GM12878 (cell line): ENCODE results near the gene UNC119B. TPM values are rescaled to one million over a fixed set of nuclear protein-coding genes. Genes with fewer than 3 reads are reported as not detected.
A peak's percentile ranks its signal among the peaks of the same experiment; 100 is the strongest.

Experiments used
- ATAC-seq: fragments of 200-7000 bp; cut with Tn5 transposase; 3 replicates; pipeline ENCODE4 v1.9.1; 2020; ENCODE audit warnings: mild to moderate bottlenecking, moderate library complexity
- BruUV-seq: library from RNA; stranded (reverse); fragments of 400-500 nt; replicated peaks from 2 replicates; lab custom pipeline; 2021; lab: Mats Ljungman, UMichigan
- CTCF ChIA-PET: fragments of 300-600 bp; sonication (Branson Sonifier 250); formaldehyde crosslinking; extraction: SDS; loops from one replicate; lab custom pipeline; 2021; ENCODE audit warnings: inconsistent platforms; lab: Yijun Ruan, JAX
- POLR2A ChIA-PET: fragments of 350-600 bp; formaldehyde crosslinking; extraction: SDS; loops from one replicate; lab custom pipeline; 2021; ENCODE audit warnings: inconsistent platforms; lab: Charles Lee
- RAD21 ChIA-PET: fragments of 300-600 bp; sonication (Branson Sonifier 250); formaldehyde crosslinking; loops from one replicate; lab custom pipeline; 2023; ENCODE audit warnings: antibody characterized with exemption; ENCODE audit not compliant: unreplicated experiment; lab: Charles Lee
- SMC1A ChIA-PET: fragments of 300-600 bp; sonication (Branson Sonifier 250); formaldehyde crosslinking; loops from one replicate; lab custom pipeline; 2023; ENCODE audit not compliant: unreplicated experiment, uncharacterized antibody; lab: Charles Lee
- DNase-seq: peaks from one replicate; pipeline ENCODE4 v3.0.0-alpha.2; 2011; ENCODE audit warnings: low read depth, low spot score
- FAIRE-seq: peaks from 3 replicates; lab custom pipeline; 2011; peaks lifted over from hg19 to GRCh38; lab: Jason Lieb, UNC
- H2AFZ ChIP-seq: 2 replicates; pipeline ENCODE4 v1.6.0; 2011; ENCODE audit warnings: low read depth, low read length, control low read depth; ENCODE audit not compliant: control insufficient read depth
- H3K27ac ChIP-seq: 2 replicates; pipeline ENCODE4 v1.5.1; 2011; ENCODE audit warnings: control low read depth; ENCODE audit not compliant: control insufficient read depth, insufficient read depth
- H3K27me3 ChIP-seq, 2 experiments: replicated peaks in 1 of 2; 2 replicates each; pipeline versions ENCODE4 v1.6.0 to v1.6.1; 2011; ENCODE audit warnings: low read length in 1 of 2; ENCODE audit not compliant: control insufficient read depth in 2 of 2, insufficient read depth in 2 of 2
- H3K36me3 ChIP-seq, 2 experiments: 2 replicates each; pipeline ENCODE4 v1.5.1; 2011; ENCODE audit warnings: low read length in 1 of 2; ENCODE audit not compliant: control insufficient read depth in 2 of 2, insufficient read depth in 2 of 2
- H3K4me1 ChIP-seq: 2 replicates; pipeline ENCODE4 v1.6.1; 2011; ENCODE audit warnings: mild to moderate bottlenecking, low read length, moderate library complexity, mixed read lengths; ENCODE audit not compliant: control insufficient read depth, insufficient read depth
- H3K4me2 ChIP-seq: 2 replicates; pipeline ENCODE4 v1.6.0; 2011; ENCODE audit warnings: control low read depth; ENCODE audit not compliant: control insufficient read depth, insufficient read depth
- H3K4me3 ChIP-seq: fragments of 200-600 bp; sonication (generic); 2 replicates; pipeline ENCODE4 v1.5.1; 2016
- H3K79me2 ChIP-seq: 2 replicates; pipeline ENCODE4 v1.6.0; 2011; ENCODE audit warnings: low read length; ENCODE audit not compliant: control insufficient read depth, insufficient read depth
- H3K9ac ChIP-seq: 2 replicates; pipeline ENCODE4 v1.8.0; 2011; ENCODE audit warnings: low read length, control low read depth, mixed read lengths; ENCODE audit not compliant: control insufficient read depth, insufficient read depth
- H3K9me3 ChIP-seq: replicated peaks from 3 replicates; pipeline ENCODE4 v1.5.1; 2011; ENCODE audit warnings: mild to moderate bottlenecking, low read length; ENCODE audit not compliant: control insufficient read depth, insufficient read depth
- H4K20me1 ChIP-seq: 2 replicates; pipeline ENCODE4 v1.6.0; 2011; ENCODE audit not compliant: control insufficient read depth, insufficient read depth
- BCL11A ChIP-seq: IDR thresholded peaks from 2 replicates; pipeline ENCODE4 v1.6.1; 2011; ENCODE audit warnings: low read depth, low read length
- ESRRA ChIP-seq: IDR thresholded peaks from 2 replicates; pipeline ENCODE4 v1.6.1; 2012; ENCODE audit warnings: mild to moderate bottlenecking, low read length, improper control_type of control experiment
- ETV6 ChIP-seq, 2 experiments: fragments of 450-650 bp in 1 of 2; IDR thresholded peaks in 1 of 2; conservative IDR thresholded peaks in 1 of 2; 2 replicates each; pipeline ENCODE4 v1.6.1; 2014; ENCODE audit warnings: antibody characterized with exemption in 1 of 2, borderline replicate concordance in 1 of 2, low read depth in 1 of 2, mild to moderate bottlenecking in 1 of 2, moderate library complexity in 1 of 2
- HCFC1 ChIP-seq: fragments of 150-350 bp; IDR thresholded peaks from 2 replicates; pipeline ENCODE4 v1.6.1; 2014; ENCODE audit warnings: low read length
- IKZF1 ChIP-seq: fragments of 450-650 bp; conservative IDR thresholded peaks from 2 replicates; pipeline ENCODE4 v1.6.1; 2017; ENCODE audit warnings: antibody characterized with exemption, mild to moderate bottlenecking
- IRF3 ChIP-seq: fragments of 450-650 bp; IDR thresholded peaks from 2 replicates; pipeline ENCODE4 v1.6.1; 2014; ENCODE audit warnings: mild to moderate bottlenecking
- RBBP5 ChIP-seq: fragments of 200-600 bp; sonication (generic); conservative IDR thresholded peaks from 2 replicates; pipeline ENCODE4 v1.6.1; 2016
- TCF3 ChIP-seq: IDR thresholded peaks from 2 replicates; pipeline ENCODE4 v1.6.1; 2012; ENCODE audit warnings: low read depth, mild to moderate bottlenecking, low read length, borderline replicate concordance; ENCODE audit not compliant: insufficient read depth
- ZNF274 ChIP-seq: IDR thresholded peaks from one replicate; pipeline ENCODE4 v1.8.0; 2011; ENCODE audit not compliant: insufficient read length, insufficient read depth
- ZNF592 ChIP-seq: fragments of 450-650 bp; IDR thresholded peaks from 2 replicates; pipeline ENCODE4 v1.6.1; 2017; ENCODE audit warnings: mild to moderate bottlenecking, moderate library complexity
- ZNF622 ChIP-seq: fragments of 450-650 bp; IDR thresholded peaks from 2 replicates; pipeline ENCODE4 v1.6.1; 2017; ENCODE audit warnings: mild to moderate bottlenecking, inconsistent platforms
- WGBS: methylation state at CpG from one replicate; pipeline ENCODE4 v1.1.6; 2016; ENCODE audit warnings: low lambda C conversion rate; ENCODE audit not compliant: insufficient replicate concordance, insufficient coverage; ENCODE audit errors: missing lambda C conversion rate; 5-methylcytosine and 5-hydroxymethylcytosine counted together
- in situ Hi-C: fragments of 300-500 bp; cut with MboI; formaldehyde crosslinking; loops from 9 replicates; pipeline ENCODE4 v1.14.3; 2018; ENCODE audit warnings: mixed read lengths
- intact Hi-C: fragments of 100-400 bp; cut with micrococcal nuclease; formaldehyde crosslinking; loops from one replicate; pipeline ENCODE4 v1.14.2; 2022; ENCODE audit not compliant: unreplicated experiment
- polyA plus RNA-seq, 11 experiments: library from polyadenylated mRNA; depleted of rRNA in 4 of 11; unstranded in 6 of 11; stranded (reverse) in 5 of 11; fragments of >200 nt; fragmentation: Nextera tagmentation in 4 of 11; fragmentation: Illumina TruSeq in 1 of 11; extraction: Ambion mirVana in 4 of 11; extraction: Trizol in 1 of 11; gene quantifications; 1 replicate in 1 of 11; 2 replicates in 10 of 11; pipeline versions ENCODE4 v1.2.1 to v1.2.3, GENCODE V29; 2011 to 2016; ENCODE audit warnings: inconsistent platforms in 2 of 11, missing spikeins in 2 of 11, low read depth in 1 of 11
- total RNA-seq, 4 experiments: library from RNA; depleted of rRNA in 3 of 4; stranded (reverse); fragments of >200 nt in 3 of 4; fragmentation: Illumina TruSeq in 1 of 4; extraction: Trizol in 1 of 4; gene quantifications; 2 replicates each; pipeline versions ENCODE4 v1.2.1 to v1.2.3, GENCODE V29; 2013 to 2021

UNC119B gene
- total and polyA plus RNA-seq, 10 of the 15 experiments (the other 5 are each of a cell fraction or from before 2014, with no cell fraction given): 4.3 to 31.5 (median 10.5) TPM

GRCh38 chr12:120690978-120691377 lies 19.3 kb upstream of the UNC119B start:
- RAD21 ChIA-PET: interaction anchor here (0.6 to 8.9 kb wide), 6 partner anchors 14 to 281 kb away, joined by 3 to 144 read pairs (median 15); partner anchors contain the start of gene UNC119B
- Histone ChIP-seq H3K79me2 (peaks cover 70% of the 10 kb centered on the region), H3K9me3 (no peaks in the 10 kb centered on the region), H3K27ac (no peak overlapping the region), H3K9ac (no peak overlapping the region; the same call in 1 of the 2 replicates), H3K4me2 (peak overlapping the region; percentile 9; the same call in 1 of the 2 replicates), H3K27me3 (no peaks in the 10 kb centered on the region), H4K20me1 (no peaks in the 10 kb centered on the region; the same call in 1 of the 2 replicates), H3K36me3 (peaks cover 13 to 30% of the 10 kb centered on the region in 2 experiments), H3K4me3 (peak overlapping the region; percentile 97; the same call in 1 of the 2 replicates), H2AFZ (no peak overlapping the region), H3K4me1 (peaks cover 4% of the 10 kb centered on the region; the same call in 1 of the 2 replicates)
- no TSS peak for BruUV-seq
- DNase-seq (no peak), ATAC-seq (no peak), FAIRE-seq (no peak)
- TF ChIP-seq TCF3 (no peak), BCL11A (no peak), IKZF1 (0 out of 2 replicates have a peak, but pooled peaks have one; percentile 7)
- intact Hi-C loops (no loop called here), in situ Hi-C loops (no loop called here)
- SMC1A ChIA-PET: interaction anchor here (0.8 to 11.7 kb wide), 6 partner anchors 19 to 281 kb away, joined by 3 to 167 read pairs (median 14); partner anchors contain the start of gene UNC119B
- WGBS: 96% methylated on average over 3 of the region's 3 CpGs
- POLR2A ChIA-PET: interaction anchor here (0.6 to 2.3 kb wide), 7 partner anchors 11 to 109 kb away, joined by 3 to 7 read pairs (median 3); partner anchors contain the start of gene POP5
- CTCF ChIA-PET: interaction anchor here (0.5 to 24.8 kb wide), 10 partner anchors 8 to 405 kb away, joined by 3 to 454 read pairs (median 7); partner anchors contain the start of gene CABP1

GRCh38 chr12:120692524-120693033 lies 17.7 kb upstream of the UNC119B start:
- peak overlapping the region; percentile 28 for H3K4me2 ChIP-seq
- RAD21 ChIA-PET: interaction anchor here (0.8 to 2.0 kb wide), 3 partner anchors 10 to 44 kb away, joined by 3 to 7 read pairs (median 5); no protein-coding TSS in a partner anchor
- in situ Hi-C loops (no loop called here), intact Hi-C loops (no loop called here)
- peaks cover 4% of the 10 kb centered on the region; the same call in 1 of the 2 replicates for H3K4me1 ChIP-seq
- BruUV-seq: no TSS peak
- WGBS: 93% methylated on average over 11 of the region's 11 CpGs
- SMC1A ChIA-PET: interaction anchor here (0.9 to 11.7 kb wide), 6 partner anchors 16 to 279 kb away, joined by 3 to 167 read pairs (median 15); partner anchors contain the start of genes GATC and TRIAP1
- no peak overlapping the region for H3K27ac ChIP-seq
- DNase-seq (no peak), FAIRE-seq (no peak), ATAC-seq (no peak)
- H3K9ac ChIP-seq: no peak overlapping the region
- peaks cover 20 to 36% of the 10 kb centered on the region in 2 experiments for H3K36me3 ChIP-seq
- POLR2A ChIA-PET: interaction anchor here (0.8 to 2.3 kb wide), 3 partner anchors 9 to 19 kb away, joined by 3 to 7 read pairs (median 3); no protein-coding TSS in a partner anchor
- no peak overlapping the region for H2AFZ ChIP-seq
- H3K27me3 ChIP-seq: no peaks in the 10 kb centered on the region
- CTCF ChIA-PET: interaction anchor here (0.8 to 24.8 kb wide), 6 partner anchors 13 to 280 kb away, joined by 3 to 454 read pairs (median 6); partner anchors contain the start of gene CABP1
- H4K20me1 ChIP-seq: no peaks in the 10 kb centered on the region; the same call in 1 of the 2 replicates
- H3K4me3 ChIP-seq: no peak overlapping the region
- H3K79me2 ChIP-seq: peaks cover 63% of the 10 kb centered on the region
- H3K9me3 ChIP-seq: no peaks in the 10 kb centered on the region
- no peak for TF ChIP-seq ZNF622
- no peak for TF ChIP-seq ETV6 (conservative IDR thresholded peaks at IDR 0.05 in 1 of 2, IDR thresholded peaks at IDR 0.05 in 1 of 2; ENCODE audit: borderline replicate concordance in 1 of 2, low read depth in 1 of 2)
- TF ChIP-seq HCFC1: no peak
- no peak for TF ChIP-seq IRF3
- TF ChIP-seq ESRRA: no peak
- no peak for TF ChIP-seq RBBP5
- no peak for TF ChIP-seq ZNF592
- no peak for TF ChIP-seq ZNF274
